HG03103 (cell line): ENCODE results near the gene BANP.

Experiments used
- ATAC-seq: cut with Tn5 transposase; IDR thresholded peaks from one replicate; pipeline ENCODE4 v1.9.1; 2021; ENCODE audit warnings: low read depth; ENCODE audit not compliant: unreplicated experiment

Gene BANP

DNA sequence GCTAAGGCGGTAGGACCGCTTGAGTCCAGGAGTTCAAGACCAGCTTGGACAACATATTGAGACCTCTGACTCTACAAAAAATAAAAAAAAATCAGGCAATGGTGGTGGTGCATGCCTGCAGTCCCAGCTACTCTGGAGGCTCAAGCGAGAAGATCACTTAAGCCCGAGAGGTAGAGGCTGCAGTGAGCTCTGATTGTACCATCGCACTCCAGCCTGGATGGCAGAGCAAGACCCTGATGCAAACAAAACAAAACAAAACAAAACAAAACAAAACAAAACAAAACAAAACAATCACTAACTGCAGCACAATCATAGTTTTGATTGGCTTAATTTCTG, 2.5 kb upstream of the BANP start:
- ATAC-seq: no peak

DNA sequence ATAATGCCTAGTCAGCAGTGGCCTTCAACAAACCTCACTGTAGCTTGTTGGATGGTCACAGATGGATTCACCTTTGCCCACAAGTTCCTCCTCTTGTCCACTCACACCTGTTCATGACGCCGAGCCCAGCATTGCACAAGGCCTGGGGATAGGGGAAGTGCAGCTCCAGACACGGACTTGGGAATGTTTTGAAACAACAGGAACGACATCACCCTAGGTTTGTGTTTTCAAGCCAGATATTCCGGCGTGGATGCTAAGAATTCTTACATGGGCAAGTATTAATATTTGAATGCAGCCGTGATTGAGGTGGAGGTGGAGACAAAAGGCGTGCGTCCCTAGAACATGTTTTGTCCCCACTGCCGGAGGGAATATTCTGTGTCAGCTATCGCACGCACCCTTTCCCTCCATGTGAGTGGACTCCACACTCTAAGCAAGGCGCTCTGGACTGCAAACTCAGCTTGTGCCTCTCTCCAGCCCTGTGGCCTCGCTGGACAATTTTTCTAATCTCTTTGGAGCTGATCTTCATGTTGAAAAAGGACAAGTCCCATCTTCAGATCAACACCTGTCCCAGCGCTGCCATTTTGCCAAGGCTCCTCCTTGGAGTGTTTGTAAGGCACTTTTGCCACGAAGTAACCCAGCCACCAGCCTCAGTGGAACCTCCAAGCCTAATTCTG, 2.0 kb upstream of the BANP start:
- ATAC-seq: no peak

DNA sequence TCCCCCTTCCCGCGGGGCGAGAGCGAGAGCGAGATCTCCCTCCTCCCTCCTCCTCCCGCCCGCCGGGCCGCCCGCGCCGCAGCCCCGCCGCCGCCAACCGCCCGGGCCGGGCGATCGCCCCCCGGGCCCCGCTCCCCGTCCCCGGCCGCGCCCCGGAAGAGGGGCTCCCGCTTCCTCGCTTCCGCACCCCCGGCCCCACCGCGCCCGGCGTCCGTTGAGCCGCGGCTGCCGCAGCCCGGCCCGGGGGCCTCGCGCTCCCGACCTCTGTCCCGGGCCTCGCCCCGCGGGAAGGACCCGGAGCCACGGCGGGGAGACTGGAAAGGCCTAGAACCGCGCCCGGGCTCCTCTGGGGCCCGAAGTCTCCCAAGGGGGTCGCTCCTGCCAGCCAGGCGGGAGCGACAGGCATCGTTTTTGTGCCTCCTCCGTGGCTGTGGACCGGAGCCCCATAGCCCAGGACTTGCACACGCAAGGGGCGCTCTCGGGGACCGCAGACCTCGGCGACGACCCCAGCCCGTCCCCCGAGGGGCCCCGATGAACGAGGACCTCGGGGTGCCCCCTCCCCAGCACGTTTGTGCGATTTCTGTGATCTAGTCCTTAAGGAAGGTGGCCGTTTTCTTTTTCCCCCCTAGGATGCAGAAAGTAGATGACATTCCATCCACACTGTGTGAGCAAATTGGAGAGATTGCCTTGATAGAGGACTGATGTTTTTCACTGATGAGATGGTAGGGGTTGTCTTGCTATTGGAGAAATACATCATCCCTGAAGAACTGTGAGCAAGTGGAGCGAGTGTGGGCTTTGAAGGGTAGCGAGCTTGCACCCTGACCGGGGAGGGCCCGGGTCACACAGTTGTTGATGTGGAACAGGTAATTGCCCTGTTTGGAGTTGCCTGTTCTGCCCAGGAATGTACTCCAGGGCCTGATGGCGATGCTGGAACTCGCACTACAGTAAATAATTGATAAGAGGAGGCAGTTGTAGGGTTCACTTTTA, 611 bp downstream of the BANP start:
- no peak for ATAC-seq

DNA sequence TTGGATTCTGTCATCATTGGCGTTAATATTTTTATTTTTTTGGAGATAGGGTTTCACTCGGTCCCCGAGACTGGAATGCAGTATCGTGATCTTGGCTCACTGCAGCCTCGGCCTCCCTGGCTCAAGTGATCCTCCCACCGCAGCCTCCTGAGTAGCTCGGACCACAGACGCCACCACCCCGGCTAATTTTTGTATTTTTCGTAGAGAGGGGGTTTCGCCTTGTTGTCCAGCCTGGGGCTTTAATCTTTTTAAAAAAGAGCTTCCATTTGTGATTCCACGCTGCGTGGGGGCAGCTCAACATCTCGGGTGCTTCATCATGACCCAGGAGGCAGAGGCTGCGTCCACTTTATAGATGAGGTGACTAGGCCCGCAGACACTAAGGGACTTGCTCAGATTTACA, 1.5 kb downstream of the BANP start:
- ATAC-seq: no peak

DNA sequence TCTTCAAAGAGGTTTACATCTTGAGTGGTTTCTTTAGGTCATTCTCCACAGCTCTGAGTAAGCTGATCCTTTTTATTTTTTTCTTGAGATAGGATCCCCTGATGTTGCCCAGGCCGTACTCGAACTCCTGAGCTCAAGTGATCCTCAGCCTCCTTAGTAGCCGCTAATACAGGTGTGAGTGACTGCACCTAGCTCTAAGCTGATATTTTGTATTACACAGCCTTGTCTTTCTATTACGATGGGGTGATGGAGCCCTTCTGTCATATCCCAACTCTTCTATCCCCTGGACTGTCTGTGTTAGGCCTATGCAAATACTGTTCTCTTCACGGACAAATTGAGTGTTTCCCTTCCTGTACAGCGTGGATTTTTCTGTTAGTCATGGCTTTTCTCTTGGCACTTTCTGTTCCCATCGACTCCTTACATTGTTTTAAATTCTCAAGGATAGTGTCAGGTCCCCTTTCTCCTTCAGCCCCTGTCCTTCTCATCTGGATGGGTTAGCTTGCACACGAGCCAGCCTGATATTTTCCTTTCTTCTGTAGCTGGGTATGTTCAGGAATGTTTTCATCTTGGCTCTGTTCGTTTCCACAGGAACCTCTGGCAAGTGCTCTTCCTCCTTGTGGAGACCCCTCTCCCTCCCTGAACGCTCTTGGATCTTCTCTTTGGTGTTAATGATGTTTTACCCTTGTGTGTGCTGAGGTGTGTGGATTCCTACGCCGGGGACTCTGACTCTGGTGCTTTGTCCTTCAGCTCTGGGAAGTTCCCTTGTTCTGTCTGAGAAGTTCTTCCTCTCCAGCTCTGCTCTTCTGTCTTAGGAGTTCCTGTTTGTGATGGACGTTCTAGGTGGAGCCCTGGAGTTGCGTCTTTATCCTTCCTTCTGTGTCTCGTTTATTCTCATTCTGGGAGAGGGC, 2.3 kb downstream of the BANP start:
- ATAC-seq: no peak

DNA sequence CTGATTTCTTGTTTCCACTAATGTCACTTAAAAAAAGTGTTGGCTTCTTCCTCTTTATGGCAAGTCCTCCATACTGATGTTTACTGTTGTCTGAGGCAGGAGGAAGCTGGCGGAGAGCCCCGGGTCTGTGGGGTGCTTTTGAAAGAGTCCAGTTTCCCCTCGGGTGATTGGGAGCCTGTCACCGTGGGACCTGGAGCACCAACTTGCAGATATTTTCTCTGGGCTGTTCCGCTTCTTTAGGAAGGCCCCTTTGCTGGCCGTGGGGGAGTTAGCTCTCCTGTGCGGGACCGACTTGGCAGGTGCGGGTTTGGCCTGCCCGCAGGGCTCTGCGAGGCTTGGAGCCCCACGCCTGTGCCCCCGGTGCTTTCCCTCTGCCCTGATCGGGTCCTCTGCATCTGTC, 3.1 kb downstream of the BANP start:
- ATAC-seq: no peak

DNA sequence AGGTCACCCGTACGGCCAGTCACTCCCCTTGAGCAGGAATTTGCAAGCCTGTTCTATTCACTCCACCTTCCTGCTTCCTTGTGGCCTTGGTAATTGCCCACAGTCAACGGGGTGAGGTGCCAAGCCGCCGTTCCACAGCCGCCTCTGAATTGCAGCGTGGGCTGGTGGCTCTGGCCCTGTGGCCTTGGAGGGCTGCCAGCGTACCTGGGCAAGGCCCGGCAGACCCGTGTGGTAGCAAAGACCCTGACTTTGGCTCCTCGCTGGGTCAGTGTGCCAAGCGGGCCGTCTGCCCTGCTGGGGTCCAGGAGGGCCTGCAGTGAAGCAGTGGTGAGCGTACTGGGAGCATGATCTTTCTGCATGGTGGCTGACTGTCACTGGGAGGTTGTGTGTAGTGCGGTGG, 3.6 kb downstream of the BANP start:
- no peak for ATAC-seq

DNA sequence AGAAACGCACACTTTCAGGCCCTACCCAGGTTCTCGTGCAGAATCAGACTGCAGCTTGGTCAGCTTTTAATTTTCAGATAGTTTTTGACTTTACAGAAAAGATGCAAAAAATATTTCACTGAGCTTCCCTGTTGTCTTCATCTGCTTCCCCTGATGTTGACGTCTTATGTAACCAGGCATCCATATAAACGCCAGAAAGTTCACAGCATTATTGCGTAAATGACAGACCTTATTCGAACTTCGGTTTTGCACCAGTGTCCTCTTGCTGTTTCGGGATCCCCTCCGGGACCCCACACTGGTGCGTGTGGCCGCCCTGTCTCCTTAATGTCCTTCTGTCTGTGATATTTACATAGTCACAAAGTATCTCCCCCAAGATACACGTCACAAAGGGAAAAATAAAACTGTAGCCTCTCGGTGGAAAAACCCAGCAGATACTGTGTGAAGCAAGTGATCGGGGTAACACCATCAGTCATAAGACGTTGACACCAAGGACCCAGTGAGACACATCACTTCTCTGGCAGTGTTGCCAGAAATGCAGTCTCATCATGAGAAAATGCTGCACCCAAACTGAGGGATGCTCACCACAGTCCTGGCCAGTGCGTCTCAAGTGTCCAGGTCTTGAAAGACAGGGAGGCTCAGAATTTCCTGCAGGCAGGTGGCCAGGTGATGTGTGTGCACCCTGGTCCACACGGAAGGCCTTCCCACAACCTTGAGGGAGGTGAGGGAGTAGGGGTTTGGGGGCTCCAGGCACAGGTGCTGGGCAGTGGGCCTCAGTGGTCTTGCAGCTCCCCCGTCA, 4.3 kb downstream of the BANP start:
- no peak for ATAC-seq

DNA sequence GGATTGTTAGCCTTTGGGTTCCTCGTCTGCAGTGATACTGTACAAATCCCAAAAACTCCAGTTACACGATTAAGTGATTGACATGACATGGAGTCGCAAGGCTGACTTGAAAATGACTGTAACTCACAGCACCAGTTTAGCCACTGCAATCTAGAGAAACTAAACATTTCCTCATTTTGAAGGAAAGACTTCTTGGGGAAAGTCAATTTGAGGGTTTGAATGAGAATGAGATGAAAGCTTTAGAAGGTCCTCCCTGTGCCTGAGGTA, 4.8 kb downstream of the BANP start:
- no peak for ATAC-seq

DNA sequence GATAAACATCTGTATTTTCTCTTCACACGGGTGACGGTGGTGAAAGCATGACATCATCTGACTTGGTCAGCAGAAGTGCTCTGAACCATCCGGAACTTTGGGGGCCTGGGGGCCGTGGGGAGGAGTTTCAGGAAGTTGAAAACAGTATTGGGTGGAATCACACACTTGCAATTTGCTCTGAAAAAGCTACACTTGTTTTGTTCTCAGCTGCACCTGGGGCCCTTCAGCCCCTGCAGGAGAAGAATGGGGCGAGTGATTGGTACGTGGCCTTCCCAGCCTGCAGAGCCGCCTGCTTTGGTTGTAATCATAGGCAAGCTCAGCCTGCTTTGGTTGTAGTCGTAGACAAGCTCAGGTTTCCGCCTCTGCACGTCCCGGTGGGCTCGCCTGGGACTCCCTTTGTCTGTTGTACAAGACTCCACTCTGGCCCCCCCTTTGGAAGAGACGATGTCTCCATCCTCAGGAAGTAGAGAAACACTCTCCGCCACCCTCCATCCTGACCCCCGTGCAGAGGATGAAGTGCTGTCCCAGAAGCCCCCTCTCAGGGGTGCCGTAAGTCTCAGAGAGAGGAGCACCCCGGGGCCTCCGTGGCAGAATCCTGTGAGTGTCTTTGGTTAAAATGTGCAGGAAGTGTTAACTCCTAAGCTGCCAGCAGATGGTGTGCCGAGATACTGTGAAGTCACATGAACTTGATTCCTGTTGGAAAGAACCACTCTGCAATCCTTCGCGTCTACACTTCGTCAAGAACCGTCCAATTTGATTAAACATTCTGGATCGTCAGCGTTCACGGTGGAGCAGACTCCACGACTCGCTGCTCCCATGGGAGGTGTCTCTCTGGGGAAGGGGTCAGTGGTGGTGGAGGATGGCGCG, 5.4 kb downstream of the BANP start:
- peak; percentile 35 for ATAC-seq

DNA sequence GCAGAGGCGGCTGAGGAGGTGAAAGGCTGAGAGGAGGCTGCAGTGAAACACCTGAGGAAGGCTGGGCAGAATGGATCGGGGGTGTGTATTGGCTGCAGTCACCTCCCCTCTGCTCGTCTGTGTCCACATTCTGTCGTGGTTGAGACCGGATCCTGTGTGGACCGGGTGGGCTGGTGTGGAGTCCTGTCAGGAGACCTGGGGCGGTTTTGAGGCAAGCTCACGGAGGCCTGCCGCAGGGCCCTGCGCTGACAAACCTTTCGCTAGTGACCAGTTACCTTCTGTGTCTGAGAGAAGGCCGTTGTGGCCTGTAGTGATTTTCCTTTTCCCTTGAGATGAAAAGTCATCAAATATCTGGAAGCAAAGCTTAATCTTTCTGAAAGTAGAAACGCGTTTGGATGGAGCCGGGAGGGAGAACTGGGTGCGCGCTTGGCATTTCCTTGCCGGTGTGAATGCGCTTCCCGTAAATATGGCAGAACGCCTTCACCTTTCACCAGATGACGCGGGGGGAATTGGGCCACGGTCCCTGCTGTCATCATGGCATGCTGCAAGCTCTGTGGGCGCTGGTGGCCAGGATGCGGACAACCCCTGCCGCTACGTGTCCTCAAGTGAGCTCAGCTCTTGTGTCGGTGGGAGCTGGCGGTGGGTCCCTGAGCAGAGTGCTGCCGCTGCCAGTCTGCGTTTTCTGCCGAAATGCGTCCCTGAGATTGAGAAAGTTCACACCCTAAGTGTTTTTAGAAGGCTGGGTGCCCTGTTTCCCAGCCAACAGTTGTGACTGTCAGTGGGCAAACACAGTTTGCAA, 6.3 kb downstream of the BANP start:
- no peak for ATAC-seq

DNA sequence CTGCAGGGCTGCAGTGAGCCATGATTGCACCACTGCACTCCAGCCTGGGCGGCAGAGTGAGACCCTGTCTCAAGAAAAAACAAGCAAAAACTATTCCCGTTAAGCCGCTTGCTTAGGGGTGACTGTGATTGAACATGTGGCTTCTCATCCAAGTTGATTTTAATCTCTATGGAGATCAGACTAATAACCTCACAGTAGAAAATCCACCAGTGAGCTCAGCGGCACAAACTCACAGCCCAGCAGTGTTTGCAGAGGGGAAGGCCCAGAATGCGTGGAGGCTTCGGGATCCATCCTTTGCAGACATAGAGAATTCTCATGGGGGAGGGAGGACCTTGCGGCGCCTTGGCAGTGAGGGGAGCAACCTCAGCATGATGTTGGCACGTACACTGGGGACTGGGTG, 7.4 kb downstream of the BANP start:
- no peak for ATAC-seq

DNA sequence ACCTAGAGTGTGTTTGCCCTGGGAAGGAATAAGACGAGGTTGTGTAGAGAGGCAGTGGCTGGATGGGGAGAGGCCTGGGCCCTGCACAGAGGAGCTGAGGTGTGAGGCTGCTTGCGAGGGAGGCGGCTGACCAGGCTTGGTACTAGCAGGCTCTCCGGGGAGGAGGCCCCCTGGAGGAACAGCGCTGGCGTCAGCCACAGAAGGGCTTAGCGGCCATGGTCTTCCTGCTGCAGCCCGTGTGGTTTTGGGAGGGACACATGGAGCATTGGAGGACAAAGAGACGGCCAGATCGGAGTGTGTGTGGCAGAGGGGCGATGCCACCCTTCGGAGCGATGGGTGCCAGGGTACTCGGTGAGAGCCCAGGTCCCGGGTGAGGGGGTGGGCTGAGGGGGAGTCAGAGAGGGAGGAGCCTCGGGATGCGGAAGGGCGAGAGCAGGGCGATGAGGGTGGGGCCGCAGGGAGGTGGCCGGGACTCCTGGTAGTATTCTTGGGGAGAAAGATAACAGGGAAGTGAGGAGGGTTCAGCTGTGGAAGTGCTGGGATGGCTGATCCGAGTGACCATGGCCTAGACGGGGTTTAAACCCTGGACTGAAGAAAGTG, 8.3 kb downstream of the BANP start:
- ATAC-seq: no peak

DNA sequence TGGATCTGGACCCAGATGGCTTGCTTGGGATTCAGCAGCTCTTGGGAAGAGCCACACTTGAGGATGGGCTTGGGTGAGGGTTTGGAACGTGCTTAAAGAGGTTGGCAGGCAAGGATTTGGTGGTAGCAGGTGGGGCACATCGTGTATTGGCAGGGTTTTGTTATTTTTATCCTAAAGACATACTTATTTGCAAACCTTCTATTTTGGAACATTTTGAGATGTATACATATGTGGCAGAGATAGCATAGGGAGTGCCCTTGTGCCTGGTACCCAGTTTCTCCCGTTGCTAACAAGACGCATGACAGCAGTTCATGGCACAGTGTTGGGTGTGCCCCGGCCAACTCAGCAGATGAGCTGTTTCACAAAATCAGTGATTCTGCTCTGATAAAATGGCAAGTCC, 9.1 kb downstream of the BANP start:
- ATAC-seq: no peak

DNA sequence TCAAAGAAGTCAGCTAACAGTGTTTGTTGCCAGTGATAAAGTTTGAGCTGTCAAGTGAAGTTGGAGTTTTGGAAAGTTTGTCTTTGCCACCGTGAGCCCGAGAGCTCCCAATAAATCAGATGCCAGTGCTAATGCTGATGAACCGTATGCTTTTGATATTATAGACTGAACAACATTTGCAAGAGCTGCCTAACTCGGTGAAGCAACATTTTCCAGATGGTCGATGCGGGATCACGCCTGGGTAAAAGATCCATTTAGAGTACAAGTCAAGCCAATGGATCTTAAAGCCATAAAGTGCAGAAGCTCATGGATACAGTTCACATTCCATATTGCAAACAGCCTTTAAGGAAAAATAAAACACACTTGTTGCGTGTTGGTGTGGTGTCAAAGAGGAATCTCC, 9.6 kb downstream of the BANP start:
- no peak for ATAC-seq

DNA sequence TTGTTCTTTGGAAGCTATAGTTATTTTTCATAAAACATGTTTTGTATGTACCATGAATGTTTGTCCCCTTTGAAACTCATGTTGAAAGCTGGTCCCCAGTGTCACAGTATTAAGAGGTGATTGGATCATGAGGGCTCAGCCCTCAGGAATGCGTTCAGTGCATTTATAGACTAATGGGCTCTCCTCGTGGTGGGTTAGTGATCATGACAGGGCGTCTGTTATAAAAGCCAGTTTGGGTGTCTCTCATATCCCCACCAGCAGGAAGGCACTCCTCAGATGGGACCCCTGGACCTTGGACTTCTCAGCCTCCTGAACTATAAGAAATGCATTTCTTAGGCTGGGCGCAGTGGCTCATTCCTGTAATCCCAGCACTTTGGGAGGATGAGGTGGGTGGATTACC, 10.4 kb downstream of the BANP start:
- ATAC-seq: no peak

DNA sequence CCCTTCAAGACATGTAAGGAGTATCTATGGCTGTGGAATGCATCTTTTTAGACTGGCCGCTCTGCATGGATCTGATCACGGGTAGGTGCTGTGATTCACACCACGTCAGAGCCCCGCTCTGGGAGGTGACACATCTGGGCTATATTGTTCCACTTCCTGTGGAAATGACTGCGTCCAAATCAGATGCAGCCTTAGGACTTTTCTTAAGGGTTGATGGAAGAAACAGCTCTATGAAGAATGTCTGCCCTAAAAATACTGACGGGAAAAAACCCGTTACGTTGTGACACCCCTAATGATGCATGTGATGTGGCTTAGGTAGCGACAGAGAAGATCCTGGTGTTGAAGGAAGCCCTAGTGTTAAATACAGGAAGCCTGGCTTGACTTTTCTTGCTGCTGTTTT, 12.2 kb downstream of the BANP start:
- ATAC-seq: no peak

DNA sequence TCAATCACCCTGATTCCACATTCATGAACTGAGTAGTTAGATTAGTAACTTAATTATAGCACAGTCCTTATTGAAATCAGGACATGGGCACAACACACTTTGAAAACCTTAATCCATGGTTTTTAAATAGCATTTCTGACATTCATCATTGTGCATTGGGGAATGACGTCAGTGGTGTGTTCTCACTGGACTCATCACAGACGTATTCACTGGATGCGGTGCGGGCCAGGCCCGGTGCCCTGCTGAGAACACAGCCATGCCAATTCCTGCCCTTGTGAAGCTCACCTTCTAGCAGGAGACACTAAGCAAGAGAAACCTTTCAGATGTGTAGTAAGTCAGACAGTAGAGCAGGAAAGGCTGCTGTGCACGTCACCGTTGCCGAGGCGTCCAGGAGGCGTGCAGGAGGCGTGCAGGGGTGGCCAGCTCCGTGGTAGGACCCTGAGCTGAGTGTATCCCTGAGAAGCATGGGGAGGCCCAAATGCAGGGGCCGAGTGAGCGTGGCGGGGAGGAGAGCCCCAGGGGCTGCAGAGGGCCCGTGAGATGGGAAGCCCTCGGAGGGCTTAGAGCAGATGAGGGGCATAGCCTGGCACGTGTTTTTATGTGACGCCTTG, 12.9 kb downstream of the BANP start:
- ATAC-seq: no peak
